GM12801 (cell line): ENCODE measurements around the gene ITGA3.

Experiments
- CTCF ChIP-seq: IDR thresholded peaks from one replicate; pipeline ENCODE4 v1.5.1; 2011; ENCODE audit warnings: control low read depth; ENCODE audit not compliant: insufficient read length; ENCODE audit errors: extremely low read depth

The ITGA3 gene

GRCh38 chr17:50062293-50063243 lies 6.7 kb downstream of the ITGA3 start:
- no peak for TF ChIP-seq CTCF

GRCh38 chr17:50063561-50064252 lies 7.8 kb downstream of the ITGA3 start:
- no peak for TF ChIP-seq CTCF

- no peak for TF ChIP-seq CTCF
Observed at GRCh38 chr17:50064253-50065001, 8.5 kb downstream of the ITGA3 start.

- TF ChIP-seq CTCF: no peak
Observed at GRCh38 chr17:50065056-50065455, 9.1 kb downstream of the ITGA3 start.

GRCh38 chr17:50066995-50067394 lies 11.1 kb downstream of the ITGA3 start:
- no peak for TF ChIP-seq CTCF

- no peak for TF ChIP-seq CTCF
Observed at GRCh38 chr17:50067996-50068395, 12.1 kb downstream of the ITGA3 start.

- TF ChIP-seq CTCF: no peak
Observed at GRCh38 chr17:50070908-50071680, 15.2 kb downstream of the ITGA3 start.
